Keratinocyte (primary cell): ENCODE measurements around the gene ATP5MC3. TPM values are rescaled to one million over a fixed set of nuclear protein-coding genes. Genes with fewer than 3 reads are reported as not detected.

Experiments used
- DNase-seq: peaks from one replicate; pipeline ENCODE4 v3.0.0-alpha.2; 2011; ENCODE audit warnings: low read depth, missing footprints, low spot score
- FAIRE-seq: peaks from 2 replicates; lab custom pipeline; 2011; peaks lifted over from hg19 to GRCh38; lab: Jason Lieb, UNC
- H2AFZ ChIP-seq: 2 replicates; pipeline ENCODE4 v1.6.0; 2012; ENCODE audit warnings: low read length, control low read depth, inconsistent platforms; ENCODE audit not compliant: control insufficient read depth
- H3K27ac ChIP-seq: 2 replicates; pipeline ENCODE4 v1.5.1; 2011; ENCODE audit warnings: low read length; ENCODE audit not compliant: control insufficient read depth, insufficient read depth
- H3K27me3 ChIP-seq: 3 replicates; pipeline ENCODE4 v1.6.0; 2011; ENCODE audit warnings: low read length; ENCODE audit not compliant: control insufficient read depth, insufficient read depth; ENCODE audit errors: extremely low read depth
- H3K36me3 ChIP-seq, 2 experiments: 2 replicates in 1 of 2; 3 replicates in 1 of 2; pipeline ENCODE4 v1.5.1; 2011; ENCODE audit warnings: low read length in 2 of 2, mild to moderate bottlenecking in 1 of 2; ENCODE audit not compliant: control insufficient read depth in 2 of 2, insufficient read depth in 2 of 2; ENCODE audit errors: extremely low read depth in 1 of 2
- H3K4me1 ChIP-seq: 3 replicates; pipeline ENCODE4 v1.5.1; 2011; ENCODE audit warnings: low read length; ENCODE audit not compliant: control insufficient read depth, insufficient read depth; ENCODE audit errors: extremely low read depth
- H3K4me2 ChIP-seq: 3 replicates; pipeline ENCODE4 v1.6.0; 2011; ENCODE audit warnings: low read depth, low read length; ENCODE audit not compliant: control insufficient read depth, insufficient read depth; ENCODE audit errors: extremely low read depth
- H3K4me3 ChIP-seq, 3 experiments: fragments of 200-600 bp in 1 of 3; sonication (generic) in 1 of 3; 2 replicates in 2 of 3; 3 replicates in 1 of 3; pipeline ENCODE4 v1.5.1; 2011 to 2016; ENCODE audit warnings: low read length in 3 of 3, mild to moderate bottlenecking in 3 of 3, control low read depth in 2 of 3, inconsistent platforms in 1 of 3, low read depth in 1 of 3, mixed read lengths in 1 of 3, mixed run types in 1 of 3, moderate library complexity in 1 of 3; ENCODE audit not compliant: control insufficient read depth in 2 of 3, insufficient read depth in 2 of 3; ENCODE audit errors: extremely low read depth in 1 of 3
- H3K79me2 ChIP-seq: 2 replicates; pipeline ENCODE4 v1.6.0; 2012; ENCODE audit warnings: low read length; ENCODE audit not compliant: control insufficient read depth, insufficient read depth
- H3K9ac ChIP-seq: 3 replicates; pipeline ENCODE4 v1.6.0; 2011; ENCODE audit warnings: low read length; ENCODE audit not compliant: control insufficient read depth, insufficient read depth; ENCODE audit errors: extremely low read depth
- H3K9me1 ChIP-seq: 3 replicates; pipeline ENCODE4 v1.6.0; 2011; ENCODE audit warnings: low read length; ENCODE audit not compliant: control insufficient read depth, insufficient read depth; ENCODE audit errors: extremely low read depth
- H3K9me3 ChIP-seq: 2 replicates; pipeline ENCODE4 v1.5.1; 2012; ENCODE audit warnings: low read depth, low read length; ENCODE audit not compliant: control insufficient read depth
- H4K20me1 ChIP-seq: 3 replicates; pipeline ENCODE4 v1.6.0; 2011; ENCODE audit warnings: low read length; ENCODE audit not compliant: control insufficient read depth, insufficient read depth; ENCODE audit errors: extremely low read depth
- CTCF ChIP-seq, 3 experiments: IDR thresholded peaks in 1 of 3; conservative IDR thresholded peaks in 1 of 3; optimal IDR thresholded peaks in 1 of 3; 2 replicates in 2 of 3; 3 replicates in 1 of 3; pipeline versions ENCODE3 to v1.5.1; 2011; ENCODE audit warnings: low read length in 3 of 3, mild to moderate bottlenecking in 3 of 3, moderate library complexity in 2 of 3, control low read depth in 1 of 3, inconsistent platforms in 1 of 3; ENCODE audit not compliant: insufficient read depth in 2 of 3; ENCODE audit errors: extremely low read depth in 1 of 3
- EZH2 ChIP-seq: IDR thresholded peaks from one replicate; pipeline ENCODE4 v1.6.1; 2012; ENCODE audit warnings: inconsistent platforms, mild to moderate bottlenecking, low read length, moderate library complexity
- dilution Hi-C: fragments of 300-500 bp; cut with MboI; formaldehyde crosslinking; loops from one replicate; pipeline ENCODE4 v1.7.0; 2020; ENCODE audit warnings: low sequenced_read_pairs; ENCODE audit not compliant: extremely low pct_ligation_motif_present
- polyA plus RNA-seq, 5 experiments: library from polyadenylated mRNA; depleted of rRNA in 3 of 5; stranded (reverse) in 3 of 5; stranded (forward) in 1 of 5; unstranded in 1 of 5; fragments of >200 nt; gene quantifications; 1 replicate in 1 of 5; 2 replicates in 3 of 5; 3 replicates in 1 of 5; pipeline versions ENCODE4 v1.2.1 to v1.2.3, GENCODE V29; 2011 to 2012; ENCODE audit warnings: missing spikeins in 2 of 5, low read depth in 1 of 5, low replicate concordance in 1 of 5

ATP5MC3 gene
- polyA plus RNA-seq, 1 donor (not counting 4 experiments of a cell fraction or from before 2014, with no cell fraction given): 933 TPM

GRCh38 chr2:175195012-175195411, 13.5 kb upstream of the ATP5MC3 start:
- no peaks in the 10 kb centered on the region for H3K9me3 ChIP-seq
- no peaks in the 10 kb centered on the region for H3K27me3 ChIP-seq
- H3K4me3 ChIP-seq: no peak overlapping the region
- H3K9ac ChIP-seq: no peak overlapping the region
- H3K4me1 ChIP-seq: no peaks in the 10 kb centered on the region
- dilution Hi-C loops: no loop called here
- H2AFZ ChIP-seq: no peak overlapping the region
- no peak overlapping the region for H3K4me2 ChIP-seq
- H3K27ac ChIP-seq: no peak overlapping the region
- no peak for DNase-seq
- H3K36me3 ChIP-seq: no peaks in the 10 kb centered on the region
- H3K9me1 ChIP-seq: no peaks in the 10 kb centered on the region
- no peaks in the 10 kb centered on the region for H3K79me2 ChIP-seq
- no peak for FAIRE-seq
- TF ChIP-seq EZH2: no peak
- no peak for TF ChIP-seq CTCF (optimal IDR thresholded peaks at IDR 0.05 in 1 of 3, IDR thresholded peaks at IDR 0.05 in 1 of 3, conservative IDR thresholded peaks at IDR 0.05 in 1 of 3; ENCODE audit: extremely low read depth in 1 of 3, insufficient read depth in 2 of 3, low read length in 3 of 3)
- H4K20me1 ChIP-seq: no peaks in the 10 kb centered on the region

- FAIRE-seq (no peak), DNase-seq (no peak)
- TF ChIP-seq EZH2 (no peak), CTCF (optimal IDR thresholded peaks at IDR 0.05 in 1 of 3, IDR thresholded peaks at IDR 0.05 in 1 of 3, conservative IDR thresholded peaks at IDR 0.05 in 1 of 3; ENCODE audit: extremely low read depth in 1 of 3, insufficient read depth in 2 of 3, low read length in 3 of 3) (no peak)
- no peak overlapping the region for H3K9ac ChIP-seq
- H3K4me2 ChIP-seq: no peak overlapping the region
- H3K4me1 ChIP-seq: no peaks in the 10 kb centered on the region
- dilution Hi-C loops: no loop called here
- no peaks in the 10 kb centered on the region for H3K9me3 ChIP-seq
- H3K36me3 ChIP-seq: no peaks in the 10 kb centered on the region
- H4K20me1 ChIP-seq: no peaks in the 10 kb centered on the region
- no peak overlapping the region for H3K4me3 ChIP-seq
- no peak overlapping the region for H2AFZ ChIP-seq
- no peaks in the 10 kb centered on the region for H3K27me3 ChIP-seq
- no peaks in the 10 kb centered on the region for H3K79me2 ChIP-seq
- no peak overlapping the region for H3K27ac ChIP-seq
- no peaks in the 10 kb centered on the region for H3K9me1 ChIP-seq
Measured at GRCh38 chr2:175188761-175189160, 7.3 kb upstream of the ATP5MC3 start.
